Psoas muscle (tissue), 8 donors: ENCODE measurements around the gene MAML2. TPM values are rescaled to one million over a fixed set of nuclear protein-coding genes. Genes with fewer than 3 reads are reported as not detected.

Experiments used
- ATAC-seq, 4 donors: fragments of 200-7000 bp; cut with Tn5 transposase; one replicate each; pipeline ENCODE4 v1.9.1; 2020; ENCODE audit warnings: moderate library complexity in 3 of 4, mild to moderate bottlenecking in 2 of 4
- DNase-seq, 2 donors: peaks; one replicate each; pipeline ENCODE4 v3.0.0-alpha.2; 2020
- H3K27ac ChIP-seq: fragments of 200-600 bp; one replicate; pipeline ENCODE4 v1.8.0; 2022
- H3K27me3 ChIP-seq, 3 donors: fragments of 200-600 bp in 1 of 3; one replicate each; pipeline versions ENCODE4 v1.6.1 to v1.8.0; 2013 to 2022; ENCODE audit warnings: low read length in 2 of 3, mild to moderate bottlenecking in 2 of 3, moderate library complexity in 1 of 3; ENCODE audit not compliant: insufficient read depth in 3 of 3
- H3K36me3 ChIP-seq, 2 donors: fragments of 200-600 bp in 1 of 2; one replicate each; pipeline versions ENCODE4 v1.6.1 to v1.8.0; 2013 to 2022; ENCODE audit warnings: low read depth in 1 of 2, mild to moderate bottlenecking in 1 of 2, moderate library complexity in 1 of 2; ENCODE audit not compliant: insufficient read depth in 1 of 2
- H3K4me1 ChIP-seq: fragments of 200-600 bp; one replicate; pipeline ENCODE4 v1.8.0; 2022
- H3K4me3 ChIP-seq: fragments of 200-600 bp; one replicate; pipeline ENCODE4 v1.8.0; 2022; ENCODE audit warnings: mild to moderate bottlenecking
- H3K9me3 ChIP-seq: fragments of 200-600 bp; one replicate; pipeline ENCODE4 v1.8.0; 2022
- CTCF ChIP-seq: fragments of 200-600 bp; IDR thresholded peaks from one replicate; pipeline ENCODE4 v1.8.0; 2022; ENCODE audit warnings: antibody characterized with exemption
- WGBS, 3 donors: extraction: QIAGEN DNeasy Blood & Tissue Kit; methylation state at CpG; one replicate each; pipeline versions ENCODE4 v1.1.6 to v1.1.7; 2013; 5-methylcytosine and 5-hydroxymethylcytosine counted together
- intact Hi-C, 2 donors: fragments of 100-400 bp; cut with DNase I; formaldehyde crosslinking; loops; one replicate each; pipeline versions ENCODE4 v1.11.0 to v1.14.2; 2022
- polyA plus RNA-seq, 3 donors: library from polyadenylated mRNA; stranded (reverse); fragments of 200-250 nt; gene quantifications; one replicate each; pipeline ENCODE4 v1.2.3, GENCODE V29; 2013
- total RNA-seq, 4 donors: library from RNA; stranded (reverse); fragmentation: NEBNext Ultra II Directional in 2 of 4; extraction: Animal tissue kit (Norgen Biotek cat#: 25700) in 2 of 4; gene quantifications; one replicate each; pipeline versions ENCODE4 v1.2.1 to v1.2.4, GENCODE V29; 2021 to 2023
- donor health status: healthy with polysubstance abuse.
- donor health status: DM: no; HTN: no; CAD: no; lungs with moderate emphysema.
- donor health status: Bipolar disorder and iron deficiency.
- donor health status: healthy.
- donor health status: DM: yes; HTN: yes; CAD: no.
- donor health status: DM: no; HTN: no; CAD: no.
- donor health status: DM: no; HTN: no; CAD: no.
- donor health status: DM: yes; HTN: yes; CAD: no.

Gene MAML2
- total and polyA plus RNA-seq, 7 donors = 0.39 to 3.7 (median 1.5) TPM

- H3K27ac ChIP-seq = no peak overlapping the region
- no peak for ATAC-seq
Observed at GRCh38 chr11:96292291-96293010, 50.5 kb downstream of the MAML2 start.

GRCh38 chr11:96290631-96291030, 52.4 kb downstream of the MAML2 start:
- no peak for DNase-seq
- H3K4me1 ChIP-seq = peaks cover 11% of the 10 kb centered on the region
- intact Hi-C loops = no loop called here
- H3K9me3 ChIP-seq = no peaks in the 10 kb centered on the region
- no peak overlapping the region for H3K4me3 ChIP-seq
- no peaks in the 10 kb centered on the region for H3K36me3 ChIP-seq
- ATAC-seq = no peak
- TF ChIP-seq CTCF = no peak
- WGBS, 3 donors = 90 to 100% (median 92%) methylated on average over 1 of the region's 1 CpG
- H3K27me3 ChIP-seq = no peaks in the 10 kb centered on the region
- H3K27ac ChIP-seq = no peak overlapping the region

More at GRCh38 chr11:96292291-96293010, 50.5 kb downstream of the MAML2 start:
- Histone ChIP-seq H3K4me3 (no peak overlapping the region), H3K36me3 (no peaks in the 10 kb centered on the region), H3K9me3 (no peaks in the 10 kb centered on the region), H3K4me1 (peaks cover 11% of the 10 kb centered on the region), H3K27me3 (no peaks in the 10 kb centered on the region)
- no peak for DNase-seq
- no peak for TF ChIP-seq CTCF
- intact Hi-C loops = no loop called here

GRCh38 chr11:96290031-96290430, 53.0 kb downstream of the MAML2 start:
- Histone ChIP-seq H3K9me3 (no peaks in the 10 kb centered on the region), H3K4me1 (peaks cover 11% of the 10 kb centered on the region), H3K27ac (no peak overlapping the region), H3K36me3 (no peaks in the 10 kb centered on the region), H3K27me3 (no peaks in the 10 kb centered on the region), H3K4me3 (no peak overlapping the region)
- intact Hi-C loops = no loop called here
- ATAC-seq = no peak
- WGBS, 3 donors = 40 to 86% (median 74%) methylated on average over 1 of the region's 1 CpG
- no peak for DNase-seq
- TF ChIP-seq CTCF = no peak

GRCh38 chr11:96288915-96289314, 54.1 kb downstream of the MAML2 start:
- no peak overlapping the region for H3K27ac ChIP-seq
- intact Hi-C loops = no loop called here
- H3K9me3 ChIP-seq = no peaks in the 10 kb centered on the region
- H3K27me3 ChIP-seq = no peaks in the 10 kb centered on the region
- no peaks in the 10 kb centered on the region for H3K36me3 ChIP-seq
- 88 to 94% (median 89%) methylated on average over 3 of the region's 3 CpGs for WGBS, 3 donors
- DNase-seq (no peak), ATAC-seq (no peak)
- peaks cover under 1% of the 10 kb centered on the region for H3K4me1 ChIP-seq
- TF ChIP-seq CTCF = no peak
- no peak overlapping the region for H3K4me3 ChIP-seq
